GM18867 (cell line): ENCODE measurements around the gene IMMP2L.

ENCODE experiments used
- ATAC-seq: cut with Tn5 transposase; IDR thresholded peaks from one replicate; pipeline ENCODE4 v1.9.1; 2021; ENCODE audit warnings: mild to moderate bottlenecking, moderate library complexity; ENCODE audit not compliant: unreplicated experiment

The IMMP2L gene

GRCh38 chr7:111180338-111180737, 382.0 kb downstream of the IMMP2L start:
- ATAC-seq, result no peak

DNA sequence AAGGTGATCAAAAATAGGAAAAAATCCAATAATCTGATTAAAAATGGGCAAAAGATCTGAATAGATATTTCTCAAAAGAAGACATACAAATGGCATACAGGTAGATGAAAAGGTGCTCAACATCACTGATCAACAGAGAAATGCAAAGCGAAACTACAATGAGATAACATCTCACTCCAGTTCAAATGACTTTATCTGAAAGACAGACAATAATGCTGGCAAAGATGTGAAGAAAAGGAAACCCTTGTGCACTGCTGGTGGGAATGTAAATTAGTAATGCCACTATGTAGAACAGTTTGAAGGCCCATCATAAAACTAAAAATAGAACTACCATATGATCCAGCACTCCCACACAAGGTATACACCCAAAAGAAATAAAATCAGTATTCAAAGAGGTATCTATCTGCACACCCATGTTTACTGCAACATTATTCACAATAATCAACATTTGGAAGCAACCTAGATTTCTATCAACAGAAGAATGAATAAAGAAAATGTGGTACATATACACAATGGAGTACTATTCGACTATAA, 386.3 kb downstream of the IMMP2L start:
- no peak for ATAC-seq

- ATAC-seq, result no peak
Measured at GRCh38 chr7:111174510-111174909, 387.8 kb downstream of the IMMP2L start.

DNA sequence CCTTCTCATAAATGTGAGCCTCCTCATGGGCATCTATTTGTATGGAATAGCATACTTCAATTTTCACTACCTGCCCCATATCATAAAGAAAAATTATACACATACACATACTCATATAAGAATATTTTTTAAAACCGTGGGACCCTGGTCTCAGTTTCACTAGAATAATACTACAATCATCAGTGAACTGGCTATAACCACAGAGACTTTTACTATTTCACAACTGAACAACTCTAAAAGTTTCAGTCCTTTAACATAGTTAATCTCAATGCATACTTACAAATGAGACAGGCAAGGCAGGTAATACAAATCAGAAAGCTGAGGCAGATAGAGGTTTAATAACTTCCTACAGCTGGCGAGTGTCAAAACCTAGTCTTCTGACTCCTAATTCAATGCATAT, 388.3 kb downstream of the IMMP2L start:
- peak; percentile 78 for ATAC-seq

- ATAC-seq, result no peak
Measured at GRCh38 chr7:111173528-111173927, 388.8 kb downstream of the IMMP2L start.

DNA sequence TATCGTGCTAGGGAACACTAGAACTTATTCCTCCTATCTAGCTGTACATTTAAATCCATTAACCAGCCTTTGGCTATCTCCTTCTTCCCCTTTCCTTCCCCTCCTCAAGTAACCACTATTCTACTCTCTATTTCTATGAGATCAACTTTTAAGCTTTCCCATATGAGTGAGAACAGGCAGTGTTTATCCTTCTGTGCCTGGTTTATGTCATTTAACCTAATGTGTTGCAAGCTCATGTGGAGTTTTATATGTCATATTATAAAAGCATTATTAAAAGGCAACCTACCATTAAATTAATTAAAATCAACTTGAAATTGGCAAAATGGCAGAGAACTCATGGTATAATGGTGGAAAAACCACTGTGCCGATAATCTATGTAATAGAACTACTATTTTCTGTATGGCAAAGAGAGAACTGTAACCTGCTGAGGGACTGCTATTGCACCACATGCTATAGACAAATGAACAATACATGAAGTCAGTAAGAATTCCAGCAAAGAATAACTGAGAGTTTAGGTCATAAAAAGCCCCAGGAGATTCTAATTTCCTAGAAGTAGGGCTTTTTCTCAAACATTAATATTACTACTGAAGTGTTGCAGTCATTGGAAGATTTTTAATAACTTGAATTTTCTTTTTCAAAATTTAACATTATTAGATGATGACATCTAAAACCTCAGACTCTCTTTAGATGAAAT, 389.6 kb downstream of the IMMP2L start:
- ATAC-seq, result no peak

GRCh38 chr7:111168182-111168581, 394.1 kb downstream of the IMMP2L start:
- ATAC-seq, result no peak

DNA sequence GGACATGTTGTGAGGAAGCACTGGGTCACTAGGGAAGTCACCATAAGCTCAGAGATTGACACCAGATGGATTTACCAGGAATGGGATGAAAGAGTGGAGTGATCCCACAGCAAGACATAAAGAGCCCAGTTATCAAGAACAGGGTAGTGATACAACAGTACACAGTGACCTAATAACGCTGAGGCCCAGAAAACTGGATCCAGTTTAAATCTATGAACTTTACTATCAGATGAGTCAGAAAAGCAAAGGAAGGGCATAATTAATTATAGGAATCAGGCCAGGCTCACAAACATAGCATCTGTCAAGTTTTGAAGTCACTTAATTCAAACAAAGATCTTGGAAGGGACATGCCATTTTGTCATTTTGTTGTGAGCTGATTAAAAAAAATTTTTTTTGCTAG, 397.9 kb downstream of the IMMP2L start:
- no peak for ATAC-seq

- no peak for ATAC-seq
Measured at GRCh38 chr7:111162692-111163091, 399.6 kb downstream of the IMMP2L start.

- ATAC-seq, result no peak
Measured at GRCh38 chr7:111160297-111160696, 402.0 kb downstream of the IMMP2L start.

DNA sequence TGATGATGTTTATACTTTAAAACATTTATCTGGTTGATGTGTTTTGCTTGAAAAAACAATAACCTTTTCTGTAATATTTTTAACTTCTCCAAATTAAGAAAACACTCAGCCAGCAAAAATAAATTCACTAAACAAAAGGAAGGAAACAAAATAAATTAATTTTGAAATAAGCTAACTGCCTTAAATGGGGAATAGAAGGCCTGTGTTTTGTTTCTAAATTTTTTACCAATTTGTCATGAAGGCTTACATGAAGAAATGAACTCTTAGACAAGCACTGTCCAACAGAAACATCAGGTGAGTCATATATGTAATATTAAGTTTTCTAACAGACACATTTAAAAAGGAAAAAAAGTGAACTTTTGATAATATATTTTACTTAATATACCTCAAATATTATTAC, 402.9 kb downstream of the IMMP2L start:
- ATAC-seq, result no peak

- ATAC-seq, result no peak
Measured at GRCh38 chr7:111150709-111151108, 411.6 kb downstream of the IMMP2L start.

GRCh38 chr7:111147708-111148533, 414.4 kb downstream of the IMMP2L start:
- ATAC-seq, result no peak

DNA sequence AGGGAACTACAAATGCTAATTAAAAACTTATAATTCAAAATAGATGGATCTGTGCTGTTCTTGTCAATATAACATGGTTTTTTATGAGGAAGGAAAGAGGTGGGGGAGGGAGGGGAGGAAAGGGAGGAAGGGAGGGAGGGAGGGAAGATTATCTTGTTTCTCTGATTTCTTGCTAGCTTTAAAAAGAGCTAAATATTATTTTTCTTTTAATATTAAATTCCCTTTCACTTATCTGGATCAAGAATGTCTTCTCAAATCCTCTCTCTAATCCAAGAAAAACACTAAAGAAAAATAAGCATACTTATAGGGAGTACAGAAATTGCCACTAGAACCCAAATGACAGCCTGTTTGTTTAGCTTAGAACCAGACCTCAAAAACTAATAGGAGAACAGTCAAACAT, 416.2 kb downstream of the IMMP2L start:
- ATAC-seq, result no peak

DNA sequence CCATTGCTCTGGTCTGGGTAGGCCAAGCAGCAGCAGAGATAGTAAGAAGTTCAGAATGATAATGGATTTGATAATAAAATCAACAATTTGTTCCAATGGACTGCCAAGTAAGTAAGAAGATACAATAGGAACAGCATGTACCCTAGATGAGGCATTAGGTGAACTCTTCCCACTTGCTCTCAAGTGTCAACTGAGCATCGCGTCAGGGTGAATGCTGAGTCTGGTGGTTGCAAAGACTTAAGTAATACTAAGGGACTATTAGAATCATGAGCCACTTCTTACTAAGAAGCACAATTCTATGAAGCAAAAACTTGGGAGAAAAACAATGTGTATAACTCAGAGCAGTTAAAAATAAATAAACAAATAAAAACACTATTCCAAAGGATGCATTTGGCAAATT, 416.8 kb downstream of the IMMP2L start:
- ATAC-seq, result no peak

GRCh38 chr7:111140091-111140865, 422.0 kb downstream of the IMMP2L start:
- ATAC-seq, result no peak

DNA sequence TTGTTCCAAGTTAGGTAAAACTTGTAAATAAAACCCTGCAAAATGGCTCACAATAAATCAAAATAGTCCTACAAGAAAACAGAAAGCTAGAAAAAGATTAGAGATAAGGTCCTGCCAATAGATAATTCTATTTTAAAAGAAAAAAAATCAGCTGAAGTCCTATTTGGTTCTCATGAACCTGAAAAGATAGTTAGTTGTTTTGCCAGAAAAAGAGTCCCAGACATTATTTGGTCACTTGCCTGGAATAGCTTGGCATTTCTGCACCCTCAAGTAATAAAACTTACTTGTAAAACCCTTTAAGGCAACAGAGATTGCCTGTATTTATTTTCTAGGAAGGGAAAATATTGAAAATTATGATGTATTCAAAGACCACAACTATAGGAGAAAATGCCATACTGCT, 423.7 kb downstream of the IMMP2L start:
- no peak for ATAC-seq

GRCh38 chr7:111138193-111138569, 424.1 kb downstream of the IMMP2L start:
- ATAC-seq, result peak; percentile 98

DNA sequence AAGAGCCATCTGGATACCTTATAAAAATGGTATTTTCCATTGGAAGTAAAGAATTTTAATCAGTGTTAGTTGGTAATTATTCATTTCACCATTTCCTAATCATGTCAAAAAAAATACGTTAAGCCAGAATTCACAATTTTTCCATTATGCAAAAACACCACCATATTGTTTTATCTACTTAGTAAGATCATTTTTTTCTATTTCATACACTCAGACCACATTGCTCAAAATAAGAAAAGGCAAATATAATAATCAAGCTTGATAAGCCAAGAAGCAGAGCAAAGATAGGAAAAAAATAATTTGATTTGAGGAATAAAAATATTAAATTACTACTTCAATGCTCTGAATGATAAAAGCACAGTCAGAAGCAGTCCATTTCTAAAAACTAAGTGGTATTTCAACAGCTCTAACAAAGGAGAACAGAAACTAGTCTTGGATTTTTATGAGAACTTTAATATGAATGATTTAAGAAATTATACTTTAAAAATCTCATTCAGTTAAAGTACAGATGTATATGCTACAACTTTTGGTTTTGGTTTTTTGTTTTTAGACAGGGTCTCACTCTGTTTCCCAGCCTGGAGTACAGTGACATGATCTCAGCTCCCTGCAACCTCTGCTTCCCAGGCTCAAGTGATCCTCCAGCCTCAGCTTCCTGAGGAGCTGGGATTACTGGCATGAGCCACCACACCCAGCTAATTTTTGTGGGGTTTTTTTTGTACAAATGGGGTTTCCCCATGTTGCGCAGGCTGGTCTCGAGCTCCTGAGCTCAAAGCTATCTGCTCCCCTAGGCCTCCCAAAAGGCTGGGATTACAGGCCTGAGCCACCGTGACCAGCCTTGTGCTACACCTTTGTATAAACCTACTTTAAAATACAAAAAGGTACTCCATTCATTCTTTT, 424.7 kb downstream of the IMMP2L start:
- peak; percentile 65 for ATAC-seq

DNA sequence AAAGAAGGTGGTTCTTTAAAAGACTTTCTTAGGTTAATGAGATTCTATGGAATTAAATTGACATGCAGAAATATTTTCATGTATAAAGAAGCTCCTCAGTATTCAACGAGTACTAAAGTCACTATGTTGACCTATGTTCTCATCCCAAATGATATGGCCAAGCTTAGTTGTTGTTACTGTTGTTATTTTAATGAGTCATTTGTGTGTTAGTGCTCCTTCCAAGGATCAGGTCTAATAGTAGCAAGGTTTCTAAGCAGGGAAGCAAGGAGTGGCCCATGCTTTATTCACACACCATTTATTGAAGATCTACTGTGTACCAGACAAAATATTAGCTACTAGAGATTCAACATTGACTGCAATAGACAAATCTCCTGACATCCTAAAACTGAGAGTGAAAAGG, 429.5 kb downstream of the IMMP2L start:
- ATAC-seq, result no peak
